Vagina (tissue), 2 donors: Measurements from ENCODE around the gene BGLAP.

Experiments
- CTCF ChIP-seq, 3 experiments: fragments of 450-650 bp in 2 of 3; fragments of 200-600 bp in 1 of 3; sonication (generic) in 1 of 3; IDR thresholded peaks; one replicate each; pipeline ENCODE4 v1.5.1; 2017 to 2019; ENCODE audit warnings: antibody characterized with exemption in 3 of 3, mild to moderate bottlenecking in 2 of 3, moderate library complexity in 2 of 3
- POLR2A ChIP-seq, 2 donors: fragments of 450-650 bp; IDR thresholded peaks; one replicate each; pipeline ENCODE4 v1.6.1; 2017; ENCODE audit warnings: antibody characterized with exemption in 2 of 2, mild to moderate bottlenecking in 2 of 2, moderate library complexity in 2 of 2

DNA sequence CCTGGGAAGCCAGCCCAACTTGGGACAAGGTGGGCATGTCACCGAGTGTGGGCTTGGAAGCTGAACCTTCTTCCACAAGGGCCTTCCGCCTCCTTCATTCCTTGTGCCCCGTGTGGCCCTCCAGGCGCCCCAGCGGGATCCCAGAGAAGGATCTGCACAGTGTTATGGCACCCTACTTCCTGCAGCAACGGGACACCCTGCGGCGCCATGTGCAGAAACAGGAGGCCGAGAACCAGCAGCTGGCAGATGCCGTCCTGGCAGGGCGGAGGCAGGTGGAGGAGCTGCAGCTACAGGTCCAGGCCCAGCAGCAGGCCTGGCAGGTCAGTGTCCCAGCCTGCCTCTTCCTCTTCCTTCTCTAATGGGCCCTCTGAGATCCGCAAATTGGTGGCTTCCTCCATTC lies 5.8 kb upstream of the BGLAP start:
- TF ChIP-seq POLR2A (IDR thresholded peaks at IDR 0.05) (no peak), CTCF (IDR thresholded peaks at IDR 0.05) (no peak)
